Breast epithelium (tissue), 3 donors: ENCODE data around the gene NMRK2.

Experiments used
- POLR2A ChIP-seq: fragments of 450-650 bp; IDR thresholded peaks from one replicate; pipeline ENCODE4 v1.6.1; 2016; ENCODE audit warnings: antibody characterized with exemption, mild to moderate bottlenecking, moderate library complexity
- TF ChIP-seq, protein P1 (sequence below), 3 donors: fragments of 450-650 bp; IDR thresholded peaks; one replicate each; pipeline ENCODE4 v1.5.1; 2016 to 2017; ENCODE audit warnings: antibody characterized with exemption in 3 of 3, mild to moderate bottlenecking in 3 of 3, moderate library complexity in 3 of 3

DNA sequence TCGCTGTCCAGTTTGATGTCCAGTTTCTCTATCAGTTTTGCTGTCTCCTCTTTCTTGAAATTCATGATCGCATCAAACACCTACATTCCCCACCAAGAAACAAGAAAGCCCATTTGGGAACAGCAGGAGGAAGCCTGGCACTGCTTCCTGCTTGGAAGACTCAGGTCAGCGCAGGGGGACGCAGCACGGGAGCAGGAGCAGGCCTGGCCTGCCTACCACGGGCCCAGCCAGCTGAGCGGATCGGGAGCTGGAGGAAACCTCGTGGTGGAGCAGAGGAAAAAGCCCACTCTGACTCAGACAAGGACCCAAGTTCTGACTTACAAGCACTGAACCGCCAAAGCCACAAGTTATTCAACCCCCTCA lies 48.5 kb downstream of the NMRK2 start:
- TF ChIP-seq, protein P1, sequence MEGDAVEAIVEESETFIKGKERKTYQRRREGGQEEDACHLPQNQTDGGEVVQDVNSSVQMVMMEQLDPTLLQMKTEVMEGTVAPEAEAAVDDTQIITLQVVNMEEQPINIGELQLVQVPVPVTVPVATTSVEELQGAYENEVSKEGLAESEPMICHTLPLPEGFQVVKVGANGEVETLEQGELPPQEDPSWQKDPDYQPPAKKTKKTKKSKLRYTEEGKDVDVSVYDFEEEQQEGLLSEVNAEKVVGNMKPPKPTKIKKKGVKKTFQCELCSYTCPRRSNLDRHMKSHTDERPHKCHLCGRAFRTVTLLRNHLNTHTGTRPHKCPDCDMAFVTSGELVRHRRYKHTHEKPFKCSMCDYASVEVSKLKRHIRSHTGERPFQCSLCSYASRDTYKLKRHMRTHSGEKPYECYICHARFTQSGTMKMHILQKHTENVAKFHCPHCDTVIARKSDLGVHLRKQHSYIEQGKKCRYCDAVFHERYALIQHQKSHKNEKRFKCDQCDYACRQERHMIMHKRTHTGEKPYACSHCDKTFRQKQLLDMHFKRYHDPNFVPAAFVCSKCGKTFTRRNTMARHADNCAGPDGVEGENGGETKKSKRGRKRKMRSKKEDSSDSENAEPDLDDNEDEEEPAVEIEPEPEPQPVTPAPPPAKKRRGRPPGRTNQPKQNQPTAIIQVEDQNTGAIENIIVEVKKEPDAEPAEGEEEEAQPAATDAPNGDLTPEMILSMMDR (IDR thresholded peaks at IDR 0.05), result no peak
- no peak for TF ChIP-seq POLR2A
